DOHH2 (cell line): Measurements from ENCODE around the gene SNRPA1.

Experiments
- H3F3A ChIP-seq: fragments of 200-600 bp; sonication (generic), shearing (Covaris generic); 2 replicates; pipeline ENCODE4 v1.6.0; 2016; ENCODE audit warnings: antibody characterized with exemption, mild to moderate bottlenecking; ENCODE audit not compliant: control insufficient read depth, insufficient read depth
- H3K27ac ChIP-seq: fragments of 200-600 bp; sonication (generic); 2 replicates; pipeline ENCODE4 v1.5.1; 2014; ENCODE audit warnings: low read depth, mild to moderate bottlenecking, low read length, moderate library complexity
- H3K27me3 ChIP-seq: fragments of 200-600 bp; sonication (generic); 2 replicates; pipeline ENCODE4 v1.6.1; 2014; ENCODE audit warnings: mild to moderate bottlenecking, low read length, mixed read lengths; ENCODE audit not compliant: control insufficient read depth
- H3K36me3 ChIP-seq: fragments of 200-600 bp; sonication (generic); 2 replicates; pipeline ENCODE4 v1.6.1; 2014; ENCODE audit warnings: mild to moderate bottlenecking, low read length, moderate library complexity, mixed read lengths; ENCODE audit not compliant: control insufficient read depth
- H3K4me1 ChIP-seq: fragments of 200-600 bp; sonication (generic); 2 replicates; pipeline ENCODE4 v1.6.1; 2014; ENCODE audit warnings: mild to moderate bottlenecking, low read length, mixed read lengths; ENCODE audit not compliant: control insufficient read depth
- H3K4me2 ChIP-seq: fragments of 200-600 bp; sonication (generic); 2 replicates; pipeline ENCODE4 v1.6.0; 2014; ENCODE audit warnings: mild to moderate bottlenecking, low read length, moderate library complexity
- H3K4me3 ChIP-seq: fragments of 200-600 bp; sonication (generic); 2 replicates; pipeline ENCODE4 v1.5.1; 2014; ENCODE audit warnings: mild to moderate bottlenecking, low read length, mixed read lengths
- H3K79me2 ChIP-seq: fragments of 200-600 bp; sonication (generic); 2 replicates; pipeline ENCODE4 v1.6.1; 2014; ENCODE audit warnings: mild to moderate bottlenecking, low read length, mixed read lengths; ENCODE audit not compliant: control insufficient read depth
- H3K9me2 ChIP-seq: fragments of 200-600 bp; sonication (generic); replicated peaks from 2 replicates; pipeline ENCODE4 v1.6.1; 2014; ENCODE audit warnings: mild to moderate bottlenecking, low read length, mixed read lengths; ENCODE audit not compliant: control insufficient read depth
- H3K9me3 ChIP-seq: fragments of 200-600 bp; sonication (generic); 2 replicates; pipeline ENCODE4 v1.6.1; 2014; ENCODE audit warnings: antibody characterized with exemption, low read length, mixed read lengths; ENCODE audit not compliant: control insufficient read depth, insufficient read depth
- H4K20me1 ChIP-seq: fragments of 200-600 bp; sonication (generic); 2 replicates; pipeline ENCODE4 v1.6.0; 2014; ENCODE audit warnings: low read depth, mild to moderate bottlenecking, antibody characterized with exemption, low read length, moderate library complexity; ENCODE audit not compliant: control insufficient read depth, insufficient read depth
- CTCF ChIP-seq: fragments of 200-600 bp; sonication (generic); IDR thresholded peaks from one replicate; pipeline ENCODE4 v1.5.1; 2014; ENCODE audit warnings: antibody characterized with exemption, mild to moderate bottlenecking, low read depth, low read length; ENCODE audit not compliant: poor library complexity, severe bottlenecking
- EZH2phosphoT487 ChIP-seq: fragments of 200-600 bp; sonication (generic); IDR thresholded peaks from 2 replicates; pipeline ENCODE4 v1.6.1; 2017; ENCODE audit warnings: borderline replicate concordance, mild to moderate bottlenecking, antibody characterized with exemption, low read length, moderate library complexity, mixed read lengths

Gene SNRPA1

GRCh38 chr15:101244036-101244781 is 50.8 kb downstream of the SNRPA1 start:
- Histone ChIP-seq H3K27me3 (no peaks in the 10 kb centered on the region), H3K4me3 (no peak overlapping the region), H3K9me2 (no peaks in the 10 kb centered on the region), H3K9me3 (no peaks in the 10 kb centered on the region), H3K27ac (no peak overlapping the region), H3K4me2 (peak overlapping the region; percentile 59), H3K36me3 (peaks cover 15% of the 10 kb centered on the region), H4K20me1 (peaks cover 28% of the 10 kb centered on the region; the same call in 1 of the 2 replicates), H3K79me2 (peaks cover 97% of the 10 kb centered on the region), H3K4me1 (peaks cover 69% of the 10 kb centered on the region), H3F3A (peaks cover 7% of the 10 kb centered on the region; the same call in 1 of the 2 replicates)
- no peak for TF ChIP-seq EZH2phosphoT487
- TF ChIP-seq CTCF = no peak

DNA sequence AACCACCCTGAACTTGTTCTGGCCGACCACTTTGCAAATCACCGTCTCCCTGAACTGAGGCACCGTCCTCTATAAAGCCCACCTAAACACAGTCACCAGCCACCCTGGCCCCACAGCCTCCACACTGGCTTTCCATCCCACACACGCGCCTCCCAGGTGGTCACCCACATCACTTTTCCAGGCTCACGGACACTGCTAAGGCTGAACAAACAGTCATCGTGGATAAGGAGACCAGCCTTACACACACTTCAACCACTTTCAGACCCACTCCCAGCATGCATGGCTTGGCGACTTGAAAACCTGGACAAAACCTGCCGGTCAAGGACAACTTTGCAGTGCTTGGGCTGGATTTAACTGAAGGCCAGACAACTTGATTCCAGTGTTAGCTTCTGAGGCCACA is 51.6 kb downstream of the SNRPA1 start:
- Histone ChIP-seq H3K4me1 (peaks cover 69% of the 10 kb centered on the region), H3F3A (peaks cover 7% of the 10 kb centered on the region; the same call in 1 of the 2 replicates), H4K20me1 (peaks cover 32% of the 10 kb centered on the region), H3K27me3 (no peaks in the 10 kb centered on the region), H3K9me3 (no peaks in the 10 kb centered on the region), H3K9me2 (no peaks in the 10 kb centered on the region), H3K79me2 (peaks cover 100% of the 10 kb centered on the region), H3K4me2 (peak overlapping the region; percentile 59), H3K4me3 (no peak overlapping the region), H3K27ac (no peak overlapping the region), H3K36me3 (peaks cover 15% of the 10 kb centered on the region)
- TF ChIP-seq EZH2phosphoT487 = no peak
- no peak for TF ChIP-seq CTCF

DNA sequence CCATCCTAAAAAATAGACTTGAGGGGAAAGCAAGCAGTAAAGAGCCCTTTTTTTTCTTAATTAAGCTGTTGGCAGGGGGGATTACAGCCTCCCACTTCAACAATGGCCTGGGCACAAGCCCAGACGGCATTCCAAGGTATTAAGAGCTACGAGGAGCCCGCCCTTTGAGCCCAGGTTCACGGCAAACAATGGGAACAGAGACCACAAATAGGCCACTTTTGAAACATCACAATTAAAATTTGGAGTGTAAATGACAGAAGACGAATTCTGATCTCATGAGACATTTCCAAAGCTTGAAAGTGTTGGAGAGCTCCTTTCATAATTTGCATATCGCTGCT is 52.1 kb downstream of the SNRPA1 start:
- no peaks in the 10 kb centered on the region for H3K27me3 ChIP-seq
- H3F3A ChIP-seq = peaks cover 7% of the 10 kb centered on the region; the same call in 1 of the 2 replicates
- peak overlapping the region; percentile 59 for H3K4me2 ChIP-seq
- peak overlapping the region; percentile 44 for H3K4me3 ChIP-seq
- peaks cover 98% of the 10 kb centered on the region for H3K79me2 ChIP-seq
- peaks cover 64% of the 10 kb centered on the region for H3K4me1 ChIP-seq
- peaks cover 32% of the 10 kb centered on the region for H4K20me1 ChIP-seq
- H3K36me3 ChIP-seq = peaks cover 12% of the 10 kb centered on the region
- H3K9me3 ChIP-seq = no peaks in the 10 kb centered on the region
- TF ChIP-seq CTCF (no peak), EZH2phosphoT487 (no peak)
- peak overlapping the region; percentile 26; the same call in 1 of the 2 replicates for H3K27ac ChIP-seq
- H3K9me2 ChIP-seq = no peaks in the 10 kb centered on the region
